Psoas muscle (tissue), 8 donors: ENCODE measurements around the gene CLCF1. TPM values are rescaled to one million over a fixed set of nuclear protein-coding genes. Genes with fewer than 3 reads are reported as not detected.
"Not testable (repeated sequence)": the region's sequence is repeated elsewhere in the genome, so short reads cannot be mapped to it uniquely, and the experiment has no call there.

ENCODE experiments used
- ATAC-seq, 4 donors: fragments of 200-7000 bp; cut with Tn5 transposase; one replicate each; pipeline ENCODE4 v1.9.1; 2020; ENCODE audit warnings: moderate library complexity in 3 of 4, mild to moderate bottlenecking in 2 of 4
- DNase-seq, 2 donors: peaks; one replicate each; pipeline ENCODE4 v3.0.0-alpha.2; 2020
- H3K27ac ChIP-seq: fragments of 200-600 bp; one replicate; pipeline ENCODE4 v1.8.0; 2022
- H3K27me3 ChIP-seq, 3 donors: fragments of 200-600 bp in 1 of 3; one replicate each; pipeline versions ENCODE4 v1.6.1 to v1.8.0; 2013 to 2022; ENCODE audit warnings: low read length in 2 of 3, mild to moderate bottlenecking in 2 of 3, moderate library complexity in 1 of 3; ENCODE audit not compliant: insufficient read depth in 3 of 3
- H3K36me3 ChIP-seq, 2 donors: fragments of 200-600 bp in 1 of 2; one replicate each; pipeline versions ENCODE4 v1.6.1 to v1.8.0; 2013 to 2022; ENCODE audit warnings: low read depth in 1 of 2, mild to moderate bottlenecking in 1 of 2, moderate library complexity in 1 of 2; ENCODE audit not compliant: insufficient read depth in 1 of 2
- H3K4me1 ChIP-seq: fragments of 200-600 bp; one replicate; pipeline ENCODE4 v1.8.0; 2022
- H3K4me3 ChIP-seq: fragments of 200-600 bp; one replicate; pipeline ENCODE4 v1.8.0; 2022; ENCODE audit warnings: mild to moderate bottlenecking
- H3K9me3 ChIP-seq: fragments of 200-600 bp; one replicate; pipeline ENCODE4 v1.8.0; 2022
- CTCF ChIP-seq: fragments of 200-600 bp; IDR thresholded peaks from one replicate; pipeline ENCODE4 v1.8.0; 2022; ENCODE audit warnings: antibody characterized with exemption
- WGBS, 3 donors: extraction: QIAGEN DNeasy Blood & Tissue Kit; methylation state at CpG; one replicate each; pipeline versions ENCODE4 v1.1.6 to v1.1.7; 2013; 5-methylcytosine and 5-hydroxymethylcytosine counted together
- intact Hi-C, 2 donors: fragments of 100-400 bp; cut with DNase I; formaldehyde crosslinking; loops; one replicate each; pipeline versions ENCODE4 v1.11.0 to v1.14.2; 2022
- polyA plus RNA-seq, 3 donors: library from polyadenylated mRNA; stranded (reverse); fragments of 200-250 nt; gene quantifications; one replicate each; pipeline ENCODE4 v1.2.3, GENCODE V29; 2013
- total RNA-seq, 4 donors: library from RNA; stranded (reverse); fragmentation: NEBNext Ultra II Directional in 2 of 4; extraction: Animal tissue kit (Norgen Biotek cat#: 25700) in 2 of 4; gene quantifications; one replicate each; pipeline versions ENCODE4 v1.2.1 to v1.2.4, GENCODE V29; 2021 to 2023
- donor health status: healthy with polysubstance abuse.
- donor health status: DM: no; HTN: no; CAD: no; lungs with moderate emphysema.
- donor health status: Bipolar disorder and iron deficiency.
- donor health status: healthy.
- donor health status: DM: yes; HTN: yes; CAD: no.
- donor health status: DM: no; HTN: no; CAD: no.
- donor health status: DM: no; HTN: no; CAD: no.
- donor health status: DM: yes; HTN: yes; CAD: no.

CLCF1 gene
- total and polyA plus RNA-seq, 7 donors, result 0.44 to 6.5 (median 0.69) TPM

- no peak for TF ChIP-seq CTCF
- H3K36me3 ChIP-seq, result no peaks in the 10 kb centered on the region
- ATAC-seq (no peak), DNase-seq (no peak)
- peaks cover 0 to 32% (median 9%) of the 10 kb centered on the region in 3 donors for H3K27me3 ChIP-seq
- intact Hi-C loops, result no loop called here
- peaks cover 5% of the 10 kb centered on the region for H3K4me1 ChIP-seq
- WGBS, 3 donors, result 81 to 85% (median 85%) methylated on average over 14 to 18 of the region's 18 CpGs
- no peak overlapping the region for H3K27ac ChIP-seq
- H3K9me3 ChIP-seq, result no peaks in the 10 kb centered on the region
- no peak overlapping the region for H3K4me3 ChIP-seq
These were observed 33.1 kb upstream of the CLCF1 start for GRCh38 chr11:67406420-67406968.

GRCh38 chr11:67405688-67406339, 32.4 kb upstream of the CLCF1 start:
- intact Hi-C loops, result no loop called here
- ATAC-seq (no peak), DNase-seq (no peak)
- 89 to 93% (median 89%) methylated on average over 9 of the region's 9 CpGs for WGBS, 3 donors
- no peak for TF ChIP-seq CTCF
- H3K27ac ChIP-seq, result no peak overlapping the region
- no peaks in the 10 kb centered on the region for H3K9me3 ChIP-seq
- peaks cover 5% of the 10 kb centered on the region for H3K4me1 ChIP-seq
- no peak overlapping the region for H3K4me3 ChIP-seq
- H3K36me3 ChIP-seq, result no peaks in the 10 kb centered on the region
- H3K27me3 ChIP-seq, result peaks cover 0 to 30% (median 9%) of the 10 kb centered on the region in 3 donors

- ATAC-seq (no peak), DNase-seq (no peak)
- no peak for TF ChIP-seq CTCF
- H3K9me3 ChIP-seq, result no peaks in the 10 kb centered on the region
- H3K4me1 ChIP-seq, result peaks cover 11% of the 10 kb centered on the region
- intact Hi-C loops, result no loop called here
- WGBS, 3 donors, result 86 to 95% (median 89%) methylated on average over 6 of the region's 6 CpGs
- H3K27ac ChIP-seq, result no peak overlapping the region
- H3K4me3 ChIP-seq, result no peak overlapping the region
- peaks cover 0 to 24% (median 7%) of the 10 kb centered on the region in 3 donors for H3K27me3 ChIP-seq
- peaks cover 0 to 6% of the 10 kb centered on the region in 2 donors for H3K36me3 ChIP-seq
These were observed 31.8 kb upstream of the CLCF1 start for GRCh38 chr11:67405196-67405567.

- 72 to 80% (median 74%) methylated on average over 13 of the region's 13 CpGs for WGBS, 3 donors
- no peak for DNase-seq
- peaks cover 0 to 19% (median 4%) of the 10 kb centered on the region in 3 donors for H3K27me3 ChIP-seq
- intact Hi-C loops, result loop anchor here (5.0 kb wide), 1 partner anchor 63 kb away; the partner anchor contains the start of gene TMEM134 (in 2 of the 2)
- no peaks in the 10 kb centered on the region for H3K9me3 ChIP-seq
- peaks cover 0 to 11% of the 10 kb centered on the region in 2 donors for H3K36me3 ChIP-seq
- no peak for TF ChIP-seq CTCF
- no peak for ATAC-seq
- H3K27ac ChIP-seq, result no peak overlapping the region
- H3K4me3 ChIP-seq, result no peak overlapping the region
- H3K4me1 ChIP-seq, result peaks cover 16% of the 10 kb centered on the region
These were observed 31.3 kb upstream of the CLCF1 start for GRCh38 chr11:67404515-67405195.

GRCh38 chr11:67403085-67403484, 29.7 kb upstream of the CLCF1 start:
- H3K27ac ChIP-seq, result peak overlapping the region; percentile 95
- DNase-seq, ATAC-seq, H3K27me3 ChIP-seq, H3K4me3 ChIP-seq, H3K9me3 ChIP-seq: not testable (repeated sequence)
- H3K4me1 ChIP-seq, result peaks cover 29% of the 10 kb centered on the region
- peaks cover 0 to 27% of the 10 kb centered on the region in 2 donors for H3K36me3 ChIP-seq
- intact Hi-C loops, result loop anchor here (2.0 to 5.0 kb wide), 2 partner anchors 16 to 64 kb away; partner anchors contain the start of gene TMEM134 (in 2 of the 2)
- 97 to 98% (median 98%) methylated on average over 9 of the region's 9 CpGs for WGBS, 3 donors

GRCh38 chr11:67402192-67402839, 28.9 kb upstream of the CLCF1 start:
- peak overlapping the region; percentile 99 for H3K4me3 ChIP-seq
- H3K27me3 ChIP-seq, H3K9me3 ChIP-seq, ATAC-seq, DNase-seq: not testable (repeated sequence)
- 45 to 53% (median 50%) methylated on average over 19 of the region's 19 CpGs for WGBS, 3 donors
- H3K4me1 ChIP-seq, result peaks cover 32% of the 10 kb centered on the region
- intact Hi-C loops, result loop anchor here (2.0 to 5.0 kb wide), 2 partner anchors 16 to 65 kb away; partner anchors contain the start of gene TMEM134 (in 2 of the 2)
- peak overlapping the region; percentile 95 for H3K27ac ChIP-seq
- H3K36me3 ChIP-seq, result peaks cover 0 to 34% of the 10 kb centered on the region in 2 donors
